ENCODE measurements around the gene CCDC97.

- TF ChIP-seq, protein P1, sequence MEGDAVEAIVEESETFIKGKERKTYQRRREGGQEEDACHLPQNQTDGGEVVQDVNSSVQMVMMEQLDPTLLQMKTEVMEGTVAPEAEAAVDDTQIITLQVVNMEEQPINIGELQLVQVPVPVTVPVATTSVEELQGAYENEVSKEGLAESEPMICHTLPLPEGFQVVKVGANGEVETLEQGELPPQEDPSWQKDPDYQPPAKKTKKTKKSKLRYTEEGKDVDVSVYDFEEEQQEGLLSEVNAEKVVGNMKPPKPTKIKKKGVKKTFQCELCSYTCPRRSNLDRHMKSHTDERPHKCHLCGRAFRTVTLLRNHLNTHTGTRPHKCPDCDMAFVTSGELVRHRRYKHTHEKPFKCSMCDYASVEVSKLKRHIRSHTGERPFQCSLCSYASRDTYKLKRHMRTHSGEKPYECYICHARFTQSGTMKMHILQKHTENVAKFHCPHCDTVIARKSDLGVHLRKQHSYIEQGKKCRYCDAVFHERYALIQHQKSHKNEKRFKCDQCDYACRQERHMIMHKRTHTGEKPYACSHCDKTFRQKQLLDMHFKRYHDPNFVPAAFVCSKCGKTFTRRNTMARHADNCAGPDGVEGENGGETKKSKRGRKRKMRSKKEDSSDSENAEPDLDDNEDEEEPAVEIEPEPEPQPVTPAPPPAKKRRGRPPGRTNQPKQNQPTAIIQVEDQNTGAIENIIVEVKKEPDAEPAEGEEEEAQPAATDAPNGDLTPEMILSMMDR (IDR thresholded peaks at IDR 0.05) = no peak
- no peak for TF ChIP-seq POLR2AphosphoS5 (IDR thresholded peaks at IDR 0.05; ENCODE audit: insufficient read depth in 1 of 2, low read depth in 1 of 2)
These were observed 34.2 kb downstream of the CCDC97 start for GRCh38 chr19:41344162-41344561.
